Upper lobe of left lung (tissue), 6 donors: ENCODE results near the gene SRP14. TPM values are rescaled to one million over a fixed set of nuclear protein-coding genes. Genes with fewer than 3 reads are reported as not detected.

Source experiments
- ATAC-seq, 2 donors: fragments of 200-7000 bp; cut with Tn5 transposase; one replicate each; pipeline ENCODE4 v1.9.1; 2022; ENCODE audit warnings: mild to moderate bottlenecking in 2 of 2, moderate library complexity in 2 of 2; ENCODE audit not compliant: low FRiP score in 2 of 2
- DNase-seq, 2 donors: peaks; one replicate each; pipeline ENCODE4 v3.0.0-alpha.2; 2019 to 2020
- H3K27ac ChIP-seq, 4 donors: fragments of 200-600 bp; sonication (generic); one replicate each; pipeline ENCODE4 v1.5.1; 2016 to 2019
- H3K27me3 ChIP-seq, 4 donors: fragments of 200-600 bp; sonication (generic); one replicate each; pipeline ENCODE4 v1.5.1; 2017 to 2019
- H3K36me3 ChIP-seq, 4 donors: fragments of 200-600 bp; sonication (generic); one replicate each; pipeline ENCODE4 v1.5.1; 2016 to 2019
- H3K4me1 ChIP-seq, 4 donors: fragments of 200-600 bp; sonication (generic); one replicate each; pipeline ENCODE4 v1.5.1; 2018 to 2019
- H3K4me3 ChIP-seq, 4 donors: fragments of 200-600 bp; sonication (generic); one replicate each; pipeline ENCODE4 v1.5.1; 2017 to 2019; ENCODE audit warnings: mild to moderate bottlenecking in 2 of 4, moderate library complexity in 1 of 4
- H3K9me3 ChIP-seq, 4 donors: fragments of 200-600 bp; sonication (generic); one replicate each; pipeline ENCODE4 v1.5.1; 2018 to 2019
- CTCF ChIP-seq, 6 experiments: fragments of 450-650 bp in 4 of 6; fragments of 200-600 bp in 2 of 6; sonication (generic) in 2 of 6; IDR thresholded peaks; one replicate each; pipeline ENCODE4 v1.5.1; 2016 to 2019; ENCODE audit warnings: antibody characterized with exemption in 6 of 6
- EP300 ChIP-seq, 4 donors: sonication (generic); formaldehyde crosslinking; IDR thresholded peaks; one replicate each; pipeline ENCODE4 v1.5.1; 2017; ENCODE audit warnings: antibody characterized with exemption in 4 of 4, control low read depth in 2 of 4
- POLR2A ChIP-seq, 4 donors: fragments of 450-650 bp; IDR thresholded peaks; one replicate each; pipeline ENCODE4 v1.5.1; 2016 to 2017; ENCODE audit warnings: antibody characterized with exemption in 4 of 4, mild to moderate bottlenecking in 2 of 4
- POLR2AphosphoS5 ChIP-seq, 2 donors: sonication (generic); formaldehyde crosslinking; IDR thresholded peaks; one replicate each; pipeline ENCODE4 v1.5.1; 2017; ENCODE audit warnings: antibody characterized with exemption in 2 of 2
- WGBS, 2 donors: methylation state at CpG; one replicate each; pipeline ENCODE4 v1.1.5; 2017 to 2018; 5-methylcytosine and 5-hydroxymethylcytosine counted together
- total RNA-seq, 6 donors: library from RNA; depleted of rRNA in 4 of 6; stranded (reverse); fragments of >200 nt in 4 of 6; gene quantifications; one replicate each; pipeline versions ENCODE4 v1.1.0 to v1.2.1, GENCODE V29; 2016 to 2021
- donor health status: DM: no; HTN: no; CAD: no; lungs with moderate emphysema.
- donor health status: DM: no; HTN: yes; CAD: no; lungs with severe emphysema.

Gene SRP14
- total RNA-seq, 6 donors from 2014 or later = 55.5 to 342 (median 191) TPM

- Histone ChIP-seq H3K27me3 (no peaks in the 10 kb centered on the region), H3K27ac (peak overlapping the region; percentile 72 to 85 (median 79)), H3K9me3 (no peaks in the 10 kb centered on the region), H3K4me1 (peaks cover 38 to 48% (median 45%) of the 10 kb centered on the region in 4 donors), H3K4me3 (no peak overlapping the region), H3K36me3 (no peaks in the 10 kb centered on the region)
- WGBS, 2 donors = 68 to 95% methylated on average over 4 to 5 of the region's 5 CpGs
- ATAC-seq = peak in 1 of 2 donors; percentile 31
- no peak for TF ChIP-seq POLR2A (IDR thresholded peaks at IDR 0.05)
- TF ChIP-seq POLR2AphosphoS5 (IDR thresholded peaks at IDR 0.05) = no peak
- no peak for TF ChIP-seq EP300 (IDR thresholded peaks at IDR 0.05)
- TF ChIP-seq CTCF (IDR thresholded peaks at IDR 0.05) = no peak
- no peak for DNase-seq
Observed at GRCh38 chr15:40046721-40047414, 7.9 kb upstream of the SRP14 start.

- H3K4me3 ChIP-seq = no peak overlapping the region
- peak overlapping the region in 3 of 4 donors; percentile 13 to 20 (median 16) for H3K27ac ChIP-seq
- WGBS, 2 donors = 80 to 82% methylated on average over 6 of the region's 6 CpGs
- TF ChIP-seq EP300 (IDR thresholded peaks at IDR 0.05) (no peak), POLR2AphosphoS5 (IDR thresholded peaks at IDR 0.05) (no peak), POLR2A (IDR thresholded peaks at IDR 0.05) (no peak), CTCF (IDR thresholded peaks at IDR 0.05) (no peak)
- H3K27me3 ChIP-seq = no peaks in the 10 kb centered on the region
- H3K36me3 ChIP-seq = no peaks in the 10 kb centered on the region
- ATAC-seq (no peak), DNase-seq (no peak)
- no peaks in the 10 kb centered on the region for H3K9me3 ChIP-seq
- peaks cover 38 to 48% (median 46%) of the 10 kb centered on the region in 4 donors for H3K4me1 ChIP-seq
Observed at GRCh38 chr15:40045572-40046217, 6.7 kb upstream of the SRP14 start.

GRCh38 chr15:40044717-40045571, 6.0 kb upstream of the SRP14 start:
- Histone ChIP-seq H3K27me3 (no peaks in the 10 kb centered on the region), H3K4me1 (peaks cover 42 to 54% (median 51%) of the 10 kb centered on the region in 4 donors), H3K27ac (peak overlapping the region in 3 of 4 donors; percentile 13 to 20 (median 16)), H3K9me3 (no peaks in the 10 kb centered on the region), H3K4me3 (no peak overlapping the region), H3K36me3 (no peaks in the 10 kb centered on the region)
- 4 to 5% methylated on average over 21 to 22 of the region's 22 CpGs for WGBS, 2 donors
- peak; percentile 94 for ATAC-seq
- TF ChIP-seq POLR2AphosphoS5 (IDR thresholded peaks at IDR 0.05) = peak in 1 of 2 donors; percentile 13
- no peak for TF ChIP-seq POLR2A (IDR thresholded peaks at IDR 0.05)
- TF ChIP-seq EP300 (IDR thresholded peaks at IDR 0.05) = no peak
- TF ChIP-seq CTCF (IDR thresholded peaks at IDR 0.05) = peak; percentile 84 to 97 (median 88)
- DNase-seq = peak; percentile 93 to 95

- TF ChIP-seq CTCF (IDR thresholded peaks at IDR 0.05) = no peak
- 77 to 82% methylated on average over 10 of the region's 10 CpGs for WGBS, 2 donors
- no peak overlapping the region for H3K4me3 ChIP-seq
Observed at GRCh38 chr15:40043927-40044716, 5.1 kb upstream of the SRP14 start.

More at GRCh38 chr15:40043927-40044716, 5.1 kb upstream of the SRP14 start:
- DNase-seq = no peak
- peaks cover 42 to 57% (median 47%) of the 10 kb centered on the region in 4 donors for H3K4me1 ChIP-seq
- no peaks in the 10 kb centered on the region for H3K9me3 ChIP-seq
- ATAC-seq = no peak
- H3K27ac ChIP-seq = peak overlapping the region in 1 of 4 donors; percentile 20
- no peaks in the 10 kb centered on the region for H3K27me3 ChIP-seq
- no peaks in the 10 kb centered on the region for H3K36me3 ChIP-seq
